ENCODE measurements around the gene EAPP. TPM values are rescaled to one million over a fixed set of nuclear protein-coding genes. Genes with fewer than 3 reads are reported as not detected.
"Not testable (repeated sequence)": the region's sequence is repeated elsewhere in the genome, so short reads cannot be mapped to it uniquely, and the experiment has no call there.

EAPP gene
- total RNA-seq, 2 donors from 2014 or later = 34.7 to 59.7 TPM

GRCh38 chr14:34554540-34555250 is 15.2 kb upstream of the EAPP start:
- no peaks in the 10 kb centered on the region for H3K36me3 ChIP-seq
- H3K4me1 ChIP-seq = no peaks in the 10 kb centered on the region
- intact Hi-C loops (cut with DNase I) = no loop called here
- peak; percentile 45 for DNase-seq
- no peak for TF ChIP-seq CTCF (IDR thresholded peaks at IDR 0.05)
- H3K27ac ChIP-seq = peak overlapping the region; percentile 47
- no peaks in the 10 kb centered on the region for H3K27me3 ChIP-seq
- H3K9ac ChIP-seq (ENCODE audit: low read depth in 2 of 2, low read length in 2 of 2) = peak overlapping the region in 1 of 2 donors; percentile 77
- no peak overlapping the region for H3K4me3 ChIP-seq
- H3K9me3 ChIP-seq = no peaks in the 10 kb centered on the region

GRCh38 chr14:34549276-34549966 is 9.9 kb upstream of the EAPP start:
- H3K4me1 ChIP-seq; H3K9me3 ChIP-seq; intact Hi-C loops (cut with DNase I); H3K27me3 ChIP-seq; H3K4me3 ChIP-seq; DNase-seq; H3K9ac ChIP-seq (ENCODE audit: low read depth in 2 of 2, low read length in 2 of 2); H3K27ac ChIP-seq; H3K36me3 ChIP-seq: not testable (repeated sequence)

GRCh38 chr14:34548472-34548981 is 9.0 kb upstream of the EAPP start:
- intact Hi-C loops (cut with DNase I) = no loop called here
- Histone ChIP-seq H3K9me3 (no peaks in the 10 kb centered on the region), H3K4me1 (no peaks in the 10 kb centered on the region), H3K36me3 (no peaks in the 10 kb centered on the region), H3K9ac (ENCODE audit: low read depth in 2 of 2, low read length in 2 of 2) (no peak overlapping the region), H3K27me3 (no peaks in the 10 kb centered on the region), H3K27ac (no peak overlapping the region), H3K4me3 (no peak overlapping the region)
- no peak for DNase-seq
- no peak for TF ChIP-seq CTCF (IDR thresholded peaks at IDR 0.05)

DNA sequence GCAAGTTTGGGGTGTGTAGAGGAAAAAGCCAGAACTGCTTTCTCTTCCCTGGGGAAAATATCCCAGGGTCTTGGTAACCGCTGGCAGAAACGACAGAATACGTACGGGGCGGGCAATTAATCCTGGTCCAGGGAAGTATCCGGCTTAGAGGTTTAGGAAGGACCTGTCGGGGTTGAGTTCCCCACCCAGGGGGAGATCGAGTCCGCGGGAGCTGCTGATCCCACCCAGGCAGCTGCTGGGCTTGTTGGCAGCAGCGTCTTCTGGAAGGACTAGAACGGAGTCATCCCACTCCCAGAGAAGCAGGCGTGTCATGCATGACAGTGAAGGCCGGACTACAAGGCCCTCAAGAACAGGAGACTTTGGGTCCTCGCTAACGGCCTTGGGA is 7.6 kb upstream of the EAPP start:
- H3K27me3 ChIP-seq; H3K4me1 ChIP-seq; H3K27ac ChIP-seq; H3K9me3 ChIP-seq; H3K9ac ChIP-seq (ENCODE audit: low read depth in 2 of 2, low read length in 2 of 2); intact Hi-C loops (cut with DNase I); H3K36me3 ChIP-seq; DNase-seq; H3K4me3 ChIP-seq: not testable (repeated sequence)

DNA sequence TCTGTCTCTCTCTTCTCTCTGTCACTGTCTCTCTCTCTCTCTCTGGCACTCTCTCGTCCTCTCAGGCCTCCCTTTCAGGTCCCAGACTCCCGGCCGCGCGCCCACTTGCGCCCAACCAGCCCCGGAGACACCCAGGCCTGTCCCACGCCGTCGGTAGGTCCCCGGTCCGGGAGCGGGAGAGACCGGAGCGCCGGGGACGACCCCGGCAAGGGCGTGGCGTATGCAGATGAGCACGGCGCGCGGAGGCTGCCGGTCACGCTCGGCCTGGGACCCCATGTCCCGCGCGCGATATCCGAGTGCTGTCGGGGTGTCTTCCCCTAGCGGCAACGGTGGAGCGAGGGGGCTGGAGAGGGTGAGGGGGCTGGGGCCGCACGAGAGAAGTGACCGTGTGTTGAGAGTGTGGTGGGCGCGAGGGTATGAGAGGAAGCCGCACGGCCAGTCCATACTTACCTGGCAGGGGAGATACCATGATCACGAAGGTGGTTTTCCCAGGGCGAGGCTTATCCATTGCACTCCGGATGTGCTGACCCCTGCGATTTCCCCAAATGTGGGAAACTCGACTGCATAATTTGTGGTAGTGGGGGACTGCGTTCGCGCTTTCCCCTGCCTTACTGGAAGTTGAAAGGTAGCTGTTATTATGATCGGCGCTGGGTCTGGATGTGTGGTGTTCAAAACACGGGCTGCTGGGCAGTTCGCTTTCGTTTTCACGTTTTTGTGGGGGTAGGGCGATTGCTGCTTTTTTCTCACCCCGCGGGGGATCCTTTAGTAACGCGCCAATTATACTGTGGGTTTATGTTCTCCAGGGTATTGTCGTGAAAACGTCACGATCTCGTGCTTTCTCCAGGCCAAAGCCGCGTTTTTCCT is 7.0 kb upstream of the EAPP start:
- H3K27ac ChIP-seq; H3K36me3 ChIP-seq; H3K4me1 ChIP-seq; DNase-seq; H3K4me3 ChIP-seq; intact Hi-C loops (cut with DNase I); H3K9ac ChIP-seq (ENCODE audit: low read depth in 2 of 2, low read length in 2 of 2); H3K9me3 ChIP-seq; H3K27me3 ChIP-seq: not testable (repeated sequence)

DNA sequence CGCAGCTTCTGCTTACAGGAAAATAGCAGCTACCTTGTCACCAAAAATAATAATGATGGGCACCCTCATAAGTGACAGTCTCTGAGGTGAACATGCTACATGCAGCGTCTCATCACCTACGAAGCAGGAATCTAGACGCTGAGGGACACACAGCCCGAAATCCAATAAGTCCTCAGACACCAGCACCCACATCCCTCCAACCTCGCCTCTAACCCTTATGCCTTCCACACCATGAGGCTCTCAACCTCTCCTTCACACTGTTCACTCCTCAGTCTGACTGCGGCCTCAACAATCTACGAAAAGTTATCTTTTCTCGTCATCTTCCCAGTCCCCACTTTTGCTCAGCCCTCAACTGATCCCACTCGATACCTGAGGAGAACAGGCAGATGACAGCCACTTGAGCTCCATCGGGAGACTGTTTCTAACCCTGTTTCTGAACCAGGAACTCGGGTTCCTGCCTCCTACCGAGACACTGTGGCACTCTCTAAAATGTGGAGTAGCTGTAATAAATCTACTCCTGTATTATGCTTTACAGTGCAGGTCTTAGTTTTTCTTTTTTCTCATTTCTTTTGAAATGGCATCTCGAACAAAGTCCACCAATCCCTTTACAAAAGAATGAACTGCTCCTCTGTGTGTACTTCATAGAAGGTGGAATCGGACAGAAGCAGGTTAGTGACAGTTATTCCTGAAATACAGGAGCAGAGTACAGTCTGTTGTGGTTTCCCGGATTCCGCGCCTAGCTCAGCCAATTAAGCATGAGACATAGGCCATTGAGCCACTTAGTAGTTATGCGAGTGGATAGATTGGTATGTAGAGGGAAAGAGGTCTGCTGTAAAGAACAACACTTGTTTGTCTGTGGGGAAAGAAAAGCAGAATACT is 919 bp upstream of the EAPP start:
- H3K27me3 ChIP-seq; H3K9ac ChIP-seq (ENCODE audit: low read depth in 2 of 2, low read length in 2 of 2); intact Hi-C loops (cut with DNase I); DNase-seq; H3K36me3 ChIP-seq; H3K9me3 ChIP-seq: not testable (repeated sequence)
- peaks cover 13% of the 10 kb centered on the region for H3K4me1 ChIP-seq
- peak overlapping the region; percentile 90 for H3K27ac ChIP-seq
- H3K4me3 ChIP-seq = peak overlapping the region; percentile 73
